ENCODE measurements around the gene ACTMAP. TPM values are rescaled to one million over a fixed set of nuclear protein-coding genes. Genes with fewer than 3 reads are reported as not detected.

The ACTMAP gene
- total and polyA plus RNA-seq, 2 of the 8 experiments (the other 6 are each of a cell fraction or from before 2014, with no cell fraction given), result 24.1 to 26.5 TPM

DNA sequence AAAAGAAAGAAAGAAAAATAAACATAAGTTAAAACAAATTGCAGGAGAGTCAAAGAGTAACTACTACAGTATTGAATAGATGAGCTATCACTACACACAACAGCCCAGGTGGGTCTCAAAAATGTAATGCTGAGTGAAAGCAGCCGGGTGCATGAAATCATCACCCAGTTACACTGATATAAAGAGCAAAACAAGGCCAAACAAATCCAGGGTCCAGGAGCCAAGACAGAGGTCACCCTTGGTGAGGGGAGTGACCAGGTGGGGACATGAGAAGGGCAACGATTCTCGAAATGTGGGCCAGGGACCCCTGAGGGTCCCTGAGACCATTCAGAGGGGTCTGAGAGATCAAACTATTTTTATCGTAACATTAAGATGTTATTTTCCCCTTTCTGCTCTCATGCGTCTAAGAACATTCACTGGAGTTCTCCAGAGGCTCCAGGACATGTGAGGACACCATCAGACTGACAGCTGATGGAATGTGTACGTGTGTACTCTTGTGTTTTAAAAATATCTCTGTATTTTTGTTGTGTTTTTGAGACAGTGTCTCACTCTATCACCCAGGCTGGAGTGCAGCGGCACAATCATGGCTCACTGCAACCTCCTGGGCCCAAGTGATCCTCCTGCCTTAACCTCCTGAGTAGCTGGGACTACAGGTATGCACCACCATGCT lies 44.2 kb downstream of the ACTMAP start:
- WGBS, 2 experiments (ENCODE audit: extremely low coverage in 1 of 2, insufficient coverage in 1 of 2, insufficient read length in 1 of 2, insufficient replicate concordance in 2 of 2, low coverage in 1 of 2, low lambda C conversion rate in 2 of 2, missing lambda C conversion rate in 1 of 2), result 89% methylated on average over 7 of the region's 7 CpGs; no CpG with 5 or more reads in 1 of the 2 experiments
- H3K23me2 ChIP-seq (ENCODE audit: low read depth, low read length), result no peaks in the 10 kb centered on the region
- no peak overlapping the region for H2AK5ac ChIP-seq (ENCODE audit: low read depth, low read length)
- H2BK15ac ChIP-seq (ENCODE audit: low read length), result no peak overlapping the region
- H4K91ac ChIP-seq (replicated peaks; ENCODE audit: insufficient read length, low read length), result no peak overlapping the region
- peaks cover 12 to 38% (median 28%) of the 10 kb centered on the region in 4 experiments; a peak in 7 of 8 replicates for H3K36me3 ChIP-seq (ENCODE audit: control insufficient read depth in 2 of 4, insufficient read depth in 4 of 4, low read length in 3 of 4)
- H2BK5ac ChIP-seq (ENCODE audit: low read depth, low read length), result no peak overlapping the region
- H3K9me3 ChIP-seq (ENCODE audit: insufficient read depth in 2 of 2, low read depth in 1 of 2, low read length in 1 of 2), result no peaks in the 10 kb centered on the region
- no peak overlapping the region for H3K4ac ChIP-seq (replicated peaks; ENCODE audit: insufficient read length, low read depth, low read length)
- no peak overlapping the region for H3K9ac ChIP-seq (replicated peaks in 1 of 4; ENCODE audit: extremely low read depth in 1 of 4, low read depth in 3 of 4, low read length in 3 of 4)
- H4K8ac ChIP-seq (ENCODE audit: extremely low read depth, insufficient read depth, low read length), result no peak overlapping the region
- no peaks in the 10 kb centered on the region for H3K79me2 ChIP-seq (ENCODE audit: control insufficient read depth in 1 of 2, insufficient read depth in 2 of 2, low read length in 2 of 2)
- ChIA-PET POLR2A (ENCODE audit: partially characterized antibody) (interaction anchor here (0.6 to 1.4 kb wide), 3 partner anchors 37 to 250 kb away, joined by 3 read pairs; no protein-coding TSS in a partner anchor), CTCF (ENCODE audit: partially characterized antibody) (no interaction called here)
- H3K23ac ChIP-seq (ENCODE audit: insufficient read length), result no peak overlapping the region
- no peak overlapping the region for H3K4me2 ChIP-seq (ENCODE audit: insufficient read depth in 1 of 2, low read depth in 2 of 2, low read length in 2 of 2)
- no peak overlapping the region for H2BK120ac ChIP-seq (replicated peaks; ENCODE audit: low read depth, low read length)
- no peak overlapping the region for H3K4me3 ChIP-seq (ENCODE audit: extremely low read depth in 1 of 4, insufficient read depth in 2 of 4, low read depth in 3 of 4, low read length in 4 of 4)
- no peak overlapping the region for H2BK12ac ChIP-seq (ENCODE audit: low read depth, low read length)
- H2AFZ ChIP-seq (ENCODE audit: low read length), result no peak overlapping the region
- H3K27ac ChIP-seq (ENCODE audit: low read depth, low read length), result no peak overlapping the region
- H3K27me3 ChIP-seq (replicated peaks in 1 of 4; ENCODE audit: control insufficient read depth in 3 of 4, extremely low read depth in 1 of 4, insufficient read depth in 3 of 4, low read length in 3 of 4), result no peaks in the 10 kb centered on the region
- no peak overlapping the region for H2BK20ac ChIP-seq (ENCODE audit: low read length)
- no peak overlapping the region for H3K18ac ChIP-seq (ENCODE audit: extremely low read depth, low read length)
- no peak overlapping the region for H3K14ac ChIP-seq (ENCODE audit: insufficient read length)
- no peak for DNase-seq (ENCODE audit: low read depth in 1 of 2, low spot score in 2 of 2)
- H3K79me1 ChIP-seq (ENCODE audit: low read depth, low read length), result no peaks in the 10 kb centered on the region
- peaks cover 0 to 6% of the 10 kb centered on the region in 2 experiments for H4K20me1 ChIP-seq (replicated peaks in 1 of 2; ENCODE audit: control insufficient read depth in 1 of 2, insufficient read depth in 2 of 2, low read length in 2 of 2)
- no peak overlapping the region for H3K56ac ChIP-seq (replicated peaks; ENCODE audit: insufficient read length, low read depth, low read length)
- H3K4me1 ChIP-seq (replicated peaks in 1 of 4; ENCODE audit: control insufficient read depth in 3 of 4, insufficient read depth in 4 of 4, low read length in 3 of 4), result peaks cover 0 to 4% (median 1%) of the 10 kb centered on the region in 4 experiments; a peak in 4 of 7 replicates
- no peak for FAIRE-seq
- no peak overlapping the region for H4K5ac ChIP-seq (ENCODE audit: insufficient read length, low read depth, low read length)
- TF ChIP-seq ASH2L (IDR thresholded peaks at IDR 0.05; ENCODE audit: low read length) (no peak), SRF (IDR thresholded peaks at IDR 0.05; ENCODE audit: low read depth, low read length) (no peak), FOSL1 (IDR thresholded peaks at IDR 0.05; ENCODE audit: insufficient read depth, low read depth, low read length) (no peak), HDAC2 (IDR thresholded peaks at IDR 0.05; ENCODE audit: borderline replicate concordance in 1 of 2, low read depth in 2 of 2, low read length in 2 of 2) (no peak), RXRA (IDR thresholded peaks at IDR 0.05; ENCODE audit: insufficient read depth, low read depth, low read length) (no peak), SP1 (IDR thresholded peaks at IDR 0.05; ENCODE audit: low read depth, low read length) (no peak), HDAC6 (IDR thresholded peaks at IDR 0.05; ENCODE audit: low read depth, low read length) (no peak), TBP (IDR thresholded peaks at IDR 0.05; ENCODE audit: low read depth, low read length) (no peak), RNF2 (IDR thresholded peaks at IDR 0.05; ENCODE audit: borderline replicate concordance, low read depth, low read length, missing control alignments, poor library complexity, severe bottlenecking) (no peak), BACH1 (IDR thresholded peaks at IDR 0.05; ENCODE audit: low read length) (no peak)
- TF ChIP-seq, protein P1, sequence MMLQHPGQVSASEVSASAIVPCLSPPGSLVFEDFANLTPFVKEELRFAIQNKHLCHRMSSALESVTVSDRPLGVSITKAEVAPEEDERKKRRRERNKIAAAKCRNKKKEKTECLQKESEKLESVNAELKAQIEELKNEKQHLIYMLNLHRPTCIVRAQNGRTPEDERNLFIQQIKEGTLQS (IDR thresholded peaks at IDR 0.05; ENCODE audit: insufficient read depth, low read depth, low read length), result no peak

Measured in H1 (cell line).